HG02981 (cell line): Measurements from ENCODE around the gene EPS8.
A peak's percentile ranks its signal among the peaks of the same experiment; 100 is the strongest.

Source experiments
- ATAC-seq: cut with Tn5 transposase; IDR thresholded peaks from one replicate; pipeline ENCODE4 v1.9.1; 2021; ENCODE audit warnings: mild to moderate bottlenecking, moderate library complexity; ENCODE audit not compliant: unreplicated experiment

The EPS8 gene

DNA sequence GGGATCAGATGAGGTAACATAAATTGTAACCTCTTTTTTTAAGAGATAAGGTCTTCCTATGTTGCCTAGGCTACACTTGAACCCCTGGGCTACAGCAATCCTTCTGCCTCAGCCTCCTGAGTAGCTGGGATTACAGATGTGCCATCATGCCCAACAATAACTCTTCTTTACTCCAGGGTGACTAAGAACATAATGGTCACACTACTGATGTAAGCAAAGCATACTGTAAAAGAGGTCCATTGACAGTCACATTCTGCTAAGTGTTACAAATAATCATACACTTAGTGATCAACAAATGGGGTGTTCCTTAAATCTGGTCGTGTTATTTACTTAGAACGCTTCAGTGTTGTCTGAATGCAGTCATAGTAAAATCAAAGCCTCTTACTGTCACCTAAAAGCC, 68.9 kb downstream of the EPS8 start:
- ATAC-seq = no peak

DNA sequence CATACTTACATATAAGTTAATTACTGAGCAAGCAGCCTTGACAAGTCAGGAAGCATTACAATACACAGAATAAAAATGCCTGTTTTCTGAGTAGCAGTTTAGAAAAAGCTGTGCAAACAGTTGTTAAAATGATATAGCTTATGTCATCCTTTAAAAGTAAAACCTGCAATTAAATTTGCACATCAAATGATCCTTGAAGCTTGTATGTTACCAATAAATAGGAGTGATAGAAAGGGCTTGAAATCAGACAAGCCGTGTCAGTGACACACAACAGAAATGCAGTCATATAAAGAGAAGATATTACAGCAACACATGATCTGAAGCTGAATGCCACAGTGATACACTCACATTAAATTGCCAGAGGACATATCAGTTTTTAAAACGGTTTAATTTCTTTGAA, 70.0 kb downstream of the EPS8 start:
- no peak for ATAC-seq

DNA sequence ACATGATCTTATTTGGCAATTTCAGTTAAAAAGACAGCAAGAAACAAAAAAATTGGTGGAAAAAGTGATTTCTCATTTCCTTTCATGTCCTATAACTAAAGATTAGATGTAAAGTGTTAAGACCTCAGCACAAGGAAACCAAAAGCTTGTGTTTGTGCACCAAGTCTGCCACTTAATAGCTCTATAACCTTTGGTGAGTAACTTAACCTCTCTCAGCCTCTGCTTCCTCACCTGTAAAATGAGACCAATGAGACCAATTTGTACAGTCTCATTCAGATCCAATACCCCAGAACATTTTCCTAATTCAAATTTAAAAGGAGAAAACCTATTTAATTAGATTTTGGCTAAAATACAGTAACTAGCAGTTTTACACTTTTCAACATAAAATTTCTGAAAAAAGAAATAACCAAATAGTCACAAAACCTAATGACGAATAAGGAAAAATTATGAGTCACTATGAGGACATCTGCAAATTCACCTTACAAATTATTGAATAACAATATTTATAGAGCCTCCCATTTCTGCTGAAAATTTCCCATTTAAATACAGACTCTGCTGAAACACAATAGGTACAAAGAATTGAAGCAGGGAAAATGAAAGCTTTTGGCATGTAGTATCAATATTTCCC, 71.1 kb downstream of the EPS8 start:
- no peak for ATAC-seq

DNA sequence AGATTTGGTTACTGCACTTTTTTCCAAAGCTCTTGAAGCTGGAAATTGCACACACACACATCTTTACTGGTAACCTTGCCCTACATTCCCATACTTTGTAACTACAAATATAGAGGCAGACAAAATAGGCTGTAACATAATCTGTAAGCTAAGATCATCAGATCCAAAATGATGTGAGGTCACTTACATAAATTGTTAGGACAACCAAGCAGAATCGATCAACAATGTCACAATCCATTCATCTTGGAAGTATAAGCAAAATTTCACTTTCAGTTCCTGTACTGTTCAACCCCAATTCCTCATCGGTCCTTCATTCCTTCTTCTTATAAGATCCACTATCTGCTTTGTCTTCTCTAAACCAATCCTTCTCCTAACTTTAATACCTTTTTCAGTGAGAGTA, 72.6 kb downstream of the EPS8 start:
- no peak for ATAC-seq

DNA sequence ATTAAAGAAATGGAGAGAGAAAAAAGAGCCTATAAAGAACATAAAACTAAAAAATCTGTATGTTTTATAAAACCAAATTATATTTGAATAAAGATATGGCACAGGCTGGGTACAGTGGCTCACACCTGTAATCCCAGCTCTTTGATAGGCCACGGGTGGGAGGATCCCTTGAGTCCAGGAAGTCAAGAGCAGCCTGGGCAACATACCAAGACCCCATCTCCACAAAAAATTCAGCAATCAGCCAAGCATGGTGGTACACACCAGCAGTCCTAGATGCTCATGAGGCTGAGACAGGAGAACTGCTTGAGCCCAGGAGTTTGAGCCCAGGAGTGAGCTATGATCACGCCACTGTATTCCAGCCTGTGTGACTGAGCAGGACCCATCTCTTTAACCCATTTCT, 74.9 kb downstream of the EPS8 start:
- ATAC-seq = no peak

DNA sequence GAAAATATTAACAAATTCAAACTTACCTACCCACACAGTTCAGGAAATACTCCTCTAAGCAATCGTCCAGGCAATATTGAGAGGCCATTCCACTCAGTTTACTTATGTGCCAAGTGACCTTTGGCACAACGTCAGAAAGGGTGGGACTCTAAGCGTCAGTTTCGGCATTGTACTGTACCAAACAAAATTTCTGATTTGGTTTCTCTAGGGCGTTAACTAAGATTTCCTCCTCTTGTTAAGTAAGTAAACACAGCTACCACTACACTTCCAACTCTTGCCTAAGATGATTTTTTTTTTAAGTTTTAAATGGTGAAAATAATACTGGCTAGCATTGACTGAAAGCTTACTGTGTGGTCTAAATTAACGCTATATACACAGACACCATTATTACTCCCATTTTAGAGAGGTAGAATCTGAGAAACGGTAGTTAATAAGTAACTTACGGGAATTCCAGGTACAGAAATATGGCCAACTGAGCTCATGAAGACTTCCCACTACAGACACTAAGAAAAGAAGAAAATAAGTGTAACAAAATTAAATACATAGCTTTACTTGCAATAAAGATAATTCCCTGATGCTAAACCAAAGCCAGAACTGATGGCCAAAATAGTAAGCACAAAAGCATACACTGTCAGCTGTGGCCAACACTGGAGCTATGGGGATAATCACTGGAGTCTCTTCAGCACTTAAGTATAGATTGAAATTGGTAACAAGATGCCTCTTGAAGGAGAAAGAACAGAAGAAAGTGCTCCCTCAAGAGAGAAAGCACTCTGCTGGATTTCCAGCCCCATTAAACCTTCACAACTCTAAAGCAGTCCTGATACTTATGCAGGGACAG, 76.1 kb downstream of the EPS8 start:
- no peak for ATAC-seq

DNA sequence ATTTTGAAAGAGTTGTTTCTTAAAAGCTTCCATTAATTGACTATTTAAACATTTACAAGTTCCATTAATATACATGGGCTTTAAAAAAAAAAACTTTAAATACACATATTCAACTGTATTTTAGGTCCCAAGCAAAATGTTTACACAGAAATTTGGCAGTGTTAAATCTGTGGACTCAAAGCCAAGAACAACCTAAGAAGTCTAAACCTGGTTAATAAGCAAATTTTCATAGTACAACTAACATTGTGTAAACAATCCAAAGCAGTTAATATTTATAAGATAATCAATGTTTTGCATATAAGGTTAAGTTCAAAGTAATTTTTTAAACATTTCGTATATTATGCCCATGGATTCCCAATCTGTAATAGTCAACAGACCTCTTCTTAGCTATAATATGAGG, 77.0 kb downstream of the EPS8 start:
- no peak for ATAC-seq

DNA sequence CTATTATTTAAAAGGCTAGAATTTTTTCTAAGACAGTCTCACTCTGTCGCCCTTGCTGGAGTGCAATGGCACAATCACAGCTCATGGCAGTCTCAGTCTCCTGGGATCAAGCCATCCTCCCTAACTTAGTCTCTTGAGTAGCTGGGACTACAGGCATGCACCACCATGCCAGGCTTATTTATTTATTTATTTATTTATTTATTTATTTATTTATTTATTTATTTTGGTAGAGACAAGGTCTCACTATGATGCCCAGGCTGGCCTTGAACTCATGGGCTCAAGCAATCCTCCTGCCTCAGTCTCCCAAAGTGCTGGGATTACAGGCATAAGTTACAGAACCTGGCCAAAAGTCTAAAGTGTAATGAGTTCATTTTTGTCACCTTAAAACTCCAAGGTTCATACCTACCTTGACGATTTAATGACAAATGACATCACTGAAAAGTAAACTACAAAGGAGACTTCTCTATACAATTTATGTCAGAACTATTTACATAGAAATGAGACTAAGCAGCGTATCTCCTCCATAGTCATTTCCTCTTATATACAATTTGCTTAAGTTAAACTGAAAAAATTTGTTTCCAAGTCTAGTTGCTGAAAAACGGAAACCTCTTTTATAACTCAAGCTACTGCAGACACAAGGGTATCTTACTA, 78.2 kb downstream of the EPS8 start:
- no peak for ATAC-seq

DNA sequence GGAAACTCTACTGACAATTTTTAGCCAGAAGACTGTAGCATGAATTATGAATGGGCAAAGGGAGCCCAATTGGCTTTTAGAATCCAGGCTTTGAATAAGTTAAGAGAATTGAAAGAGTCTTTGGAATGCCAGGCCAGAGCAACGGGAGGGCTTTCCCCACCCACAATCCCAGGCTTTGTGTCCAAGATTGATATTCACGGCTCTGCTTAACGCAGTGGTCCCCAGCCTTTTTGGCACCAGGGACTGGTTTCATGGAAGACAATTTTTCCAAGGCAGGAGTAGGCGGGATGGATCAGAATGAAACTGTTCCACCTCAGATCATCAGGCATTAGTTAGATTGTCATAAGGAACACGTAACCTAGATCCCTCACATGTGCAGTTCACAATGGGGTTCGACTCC, 79.6 kb downstream of the EPS8 start:
- ATAC-seq = no peak

DNA sequence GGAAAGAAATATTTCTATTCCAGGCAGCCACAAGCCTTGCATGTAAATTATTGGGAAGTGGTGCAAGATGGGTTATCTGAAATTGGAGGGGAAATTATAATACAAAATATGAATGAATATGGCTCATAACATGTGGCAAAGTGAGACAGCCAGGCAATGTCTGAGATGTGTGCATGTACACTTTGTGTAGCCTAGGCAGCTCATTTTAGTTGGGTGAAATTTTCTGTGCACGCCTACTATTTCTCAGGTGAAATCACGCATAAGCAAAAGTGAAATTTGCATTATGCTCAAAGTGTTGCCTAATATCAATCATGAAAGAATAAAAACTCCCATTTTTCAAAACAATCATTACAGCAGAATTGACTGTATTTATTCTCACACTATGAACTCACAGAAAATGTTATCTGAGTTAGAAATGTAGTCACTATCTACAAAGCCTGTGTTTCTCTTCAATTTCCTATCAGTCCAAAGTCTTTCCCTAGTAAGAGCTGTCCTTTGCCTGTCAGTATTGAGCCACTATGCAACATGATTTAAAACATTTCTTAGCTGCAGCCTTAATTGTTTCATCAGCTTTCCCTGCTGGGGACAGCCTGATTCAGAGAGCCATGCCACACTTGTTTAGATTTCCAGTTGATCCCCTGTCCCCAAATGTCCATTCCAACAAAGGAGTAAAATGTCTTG, 80.7 kb downstream of the EPS8 start:
- ATAC-seq = no peak

DNA sequence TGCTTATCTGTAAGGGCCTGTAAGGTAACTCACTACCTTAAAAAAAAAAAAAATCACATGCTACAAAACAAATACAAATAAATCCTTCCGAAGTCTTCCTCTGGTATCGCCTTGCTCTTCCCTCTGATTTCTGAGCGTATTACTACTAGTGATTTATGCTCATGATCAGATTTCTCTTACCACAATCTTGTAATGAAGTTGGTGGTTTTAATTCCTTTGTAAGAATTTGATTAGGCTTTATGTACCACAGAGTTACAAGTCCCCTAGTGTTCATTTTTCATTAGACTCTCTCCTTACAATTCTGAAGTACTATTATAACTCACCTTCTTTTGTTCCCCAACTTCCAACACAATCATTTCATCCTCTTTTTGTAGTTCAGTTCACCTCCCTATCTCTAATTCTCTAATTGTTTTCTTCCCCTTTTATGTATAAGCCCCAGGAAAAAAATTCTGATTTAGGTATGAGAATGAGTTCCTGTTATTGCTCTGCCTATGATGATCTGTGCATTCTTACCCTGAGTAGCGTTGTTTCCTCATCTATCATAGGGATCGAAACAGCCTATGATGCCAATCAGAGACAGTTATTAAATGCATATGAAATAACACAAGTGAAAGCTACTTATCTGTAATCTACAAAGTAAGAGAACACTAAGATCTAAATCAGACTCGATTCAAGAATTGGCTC, 81.5 kb downstream of the EPS8 start:
- ATAC-seq = no peak

DNA sequence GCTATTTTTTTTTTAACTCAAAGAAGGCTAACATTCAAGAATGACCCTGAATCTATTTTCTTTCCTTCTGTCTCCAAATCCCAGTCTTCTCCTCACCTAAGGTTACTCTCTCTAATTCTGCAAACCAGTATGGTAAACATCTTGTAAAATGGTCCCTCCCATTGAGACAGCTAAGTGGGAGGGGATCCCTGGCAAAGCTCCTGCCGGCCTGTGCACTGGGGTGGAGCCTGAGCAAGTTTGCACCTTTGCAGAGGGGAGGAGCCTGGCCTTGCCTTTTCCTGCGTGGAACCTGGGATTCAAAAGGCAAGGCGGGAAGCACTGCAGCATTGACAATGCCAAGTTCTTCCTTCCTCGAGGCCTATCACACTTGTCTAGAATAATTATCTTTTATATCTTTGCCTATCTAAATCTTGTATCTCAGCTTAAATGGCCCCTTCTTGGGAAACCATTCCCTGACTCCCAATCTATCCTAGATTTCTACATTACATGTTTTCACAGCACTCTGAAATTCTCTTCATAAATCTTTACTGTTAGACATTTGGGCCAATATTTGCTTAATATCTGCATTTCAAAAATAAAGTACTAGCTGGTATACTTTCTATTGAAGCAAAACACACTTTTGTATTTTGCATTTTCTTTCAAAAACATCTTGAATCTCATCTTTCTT, 83.0 kb downstream of the EPS8 start:
- no peak for ATAC-seq

DNA sequence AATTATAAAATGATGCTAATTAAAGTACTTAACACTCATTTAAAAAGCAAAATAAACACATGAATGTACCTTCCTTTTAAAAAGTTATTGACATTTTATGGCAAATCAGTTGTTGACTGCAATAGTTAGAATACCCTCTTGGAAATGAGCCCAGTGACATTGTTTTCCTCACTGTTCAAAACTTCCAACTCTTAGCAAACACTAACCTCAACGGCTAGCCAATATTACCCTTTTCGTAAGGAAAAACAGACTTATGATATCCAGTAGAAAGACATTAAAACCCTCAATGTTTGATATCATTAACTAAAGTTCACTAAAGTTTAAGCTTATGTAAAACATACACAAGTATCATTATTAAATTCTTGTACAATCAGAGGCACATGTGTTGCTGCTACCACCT, 83.6 kb downstream of the EPS8 start:
- ATAC-seq = no peak

DNA sequence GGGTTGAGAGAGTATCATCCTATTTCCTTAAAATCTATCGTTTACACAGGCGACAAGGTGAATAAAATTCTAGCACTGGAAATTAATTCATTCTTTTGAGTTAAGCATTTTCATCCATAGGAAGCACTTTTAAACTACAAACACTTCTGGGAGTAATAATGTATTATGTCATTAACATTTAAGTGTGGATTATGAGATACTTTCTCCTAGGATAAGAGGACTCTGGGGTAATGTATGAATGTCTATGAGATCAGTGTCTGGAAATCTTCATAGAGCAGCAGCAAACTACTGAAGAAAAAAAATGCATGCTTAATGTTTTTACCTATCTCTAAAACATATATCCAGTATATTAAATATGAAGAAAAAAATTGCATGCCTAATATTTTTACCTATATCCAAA, 86.9 kb downstream of the EPS8 start:
- ATAC-seq = no peak

DNA sequence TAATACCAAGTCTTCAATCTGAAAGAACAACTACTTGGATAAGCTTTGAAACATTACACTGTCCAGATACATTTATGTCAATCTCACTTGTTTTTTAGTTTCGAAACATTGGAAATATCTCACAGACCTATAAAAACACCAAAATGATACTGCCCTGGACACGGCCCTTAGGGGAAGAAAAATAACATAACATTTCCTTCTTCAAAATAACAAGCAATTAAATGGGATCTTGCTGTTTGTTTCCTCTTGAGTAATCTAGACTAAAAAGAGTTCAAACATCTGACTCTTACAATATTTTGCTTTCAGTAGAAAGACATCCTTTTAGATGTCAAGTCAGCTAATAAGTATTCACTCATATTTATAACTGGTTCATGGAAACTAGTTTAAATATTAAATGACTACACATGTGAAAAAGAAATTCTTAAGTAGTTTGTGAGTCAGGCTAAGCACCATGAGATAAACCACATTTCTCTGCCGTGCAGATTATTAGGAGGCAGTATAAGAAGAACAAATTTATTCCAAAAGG, 87.5 kb downstream of the EPS8 start:
- peak; percentile 38 for ATAC-seq

DNA sequence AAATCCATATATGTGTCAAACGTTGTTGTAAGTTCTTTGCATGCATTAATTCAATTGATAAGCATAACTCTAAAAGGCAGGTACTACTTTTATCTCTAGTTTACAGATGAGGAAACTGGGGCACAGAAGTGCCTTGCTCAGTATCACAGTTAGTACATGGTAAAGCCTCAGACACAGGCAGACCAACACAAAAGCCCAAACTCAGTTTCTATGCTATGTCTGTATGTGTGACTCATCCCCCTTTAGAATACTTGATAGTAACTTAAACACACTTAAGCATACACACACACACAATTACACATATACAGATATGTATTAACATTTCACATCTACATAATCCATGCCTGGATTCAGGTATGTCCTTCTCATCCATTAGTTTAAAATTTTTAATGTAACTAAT, 88.0 kb downstream of the EPS8 start:
- peak; percentile 43 for ATAC-seq

DNA sequence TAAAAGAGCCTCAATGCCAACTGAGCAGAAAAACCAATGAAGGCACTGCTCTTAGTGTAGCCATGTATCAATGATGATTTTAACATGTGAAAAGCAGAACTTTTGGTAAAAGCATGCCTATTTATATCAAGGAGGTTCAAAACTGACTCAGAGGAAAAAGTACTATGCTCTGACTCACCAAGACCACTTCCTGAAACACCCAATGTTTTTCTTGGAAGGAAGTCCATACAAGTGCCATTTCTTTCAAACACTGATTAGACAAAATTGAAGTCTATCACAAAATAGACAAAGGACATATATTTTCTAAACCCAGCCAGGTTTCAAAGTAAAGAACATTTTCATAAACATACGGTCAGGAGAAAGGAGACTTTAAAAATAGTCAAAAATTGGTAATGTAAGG, 88.6 kb downstream of the EPS8 start:
- ATAC-seq = peak; percentile 55

DNA sequence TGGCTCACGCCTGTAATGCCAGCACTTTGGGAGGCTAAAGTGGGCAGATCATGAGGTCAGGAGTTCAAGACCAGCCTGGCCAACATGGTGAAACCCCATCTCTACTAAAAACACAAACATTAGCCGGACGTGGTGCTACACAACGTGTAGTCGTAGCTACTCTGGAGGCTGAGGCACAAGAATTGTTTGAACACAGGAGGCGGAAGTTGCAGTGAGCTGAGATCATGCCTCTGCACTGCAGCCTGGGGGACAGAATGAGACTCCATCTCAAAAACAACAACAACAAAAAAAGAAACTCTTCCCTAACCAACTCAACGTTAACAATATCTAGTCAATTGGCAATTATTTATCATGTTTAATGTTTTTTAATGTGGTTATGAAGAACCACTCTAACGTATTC, 89.3 kb downstream of the EPS8 start:
- ATAC-seq = no peak

DNA sequence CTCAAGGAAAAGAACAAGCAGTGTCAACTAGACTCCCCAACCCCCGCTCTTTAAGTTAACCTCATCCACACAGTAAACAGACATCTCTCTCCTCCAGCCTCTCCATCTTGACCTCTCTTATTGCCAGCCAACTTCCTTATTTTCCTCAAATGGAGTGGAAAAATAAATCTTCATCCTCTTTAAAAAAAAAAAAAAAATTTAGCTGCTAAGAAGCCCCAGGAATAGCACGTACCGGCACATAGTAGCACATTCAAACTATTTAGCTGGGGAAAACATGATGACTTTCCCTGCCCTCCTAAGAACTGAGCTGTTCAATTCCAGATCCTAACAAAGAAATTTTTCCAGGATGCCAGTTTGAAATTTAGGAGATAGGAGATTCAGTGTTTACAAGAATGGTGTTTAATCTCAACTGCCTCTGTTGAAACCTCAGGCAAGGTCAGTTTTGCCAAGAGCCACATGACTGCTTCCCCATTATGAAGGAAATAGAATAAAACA, 90.8 kb downstream of the EPS8 start:
- ATAC-seq = no peak

DNA sequence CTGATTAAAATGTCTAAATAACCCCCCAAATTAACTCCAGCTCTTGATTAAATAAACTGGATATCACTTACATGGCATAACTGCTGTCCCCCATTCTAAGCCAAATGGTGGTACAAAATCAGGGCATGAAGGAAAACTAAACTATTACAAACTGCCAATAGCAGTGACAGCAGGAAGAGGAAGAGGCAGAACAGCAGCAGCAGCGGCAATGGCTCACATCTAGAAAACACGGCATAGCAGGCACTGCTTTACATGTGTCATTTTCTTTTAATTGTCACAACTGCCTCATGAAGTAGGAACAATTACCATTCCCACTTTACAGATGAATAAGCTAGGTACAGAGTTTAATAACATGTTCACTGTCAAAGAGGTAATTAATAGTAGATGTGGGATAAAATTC, 92.0 kb downstream of the EPS8 start:
- ATAC-seq = no peak
